ENCODE measurements around the gene DTL.

DNA sequence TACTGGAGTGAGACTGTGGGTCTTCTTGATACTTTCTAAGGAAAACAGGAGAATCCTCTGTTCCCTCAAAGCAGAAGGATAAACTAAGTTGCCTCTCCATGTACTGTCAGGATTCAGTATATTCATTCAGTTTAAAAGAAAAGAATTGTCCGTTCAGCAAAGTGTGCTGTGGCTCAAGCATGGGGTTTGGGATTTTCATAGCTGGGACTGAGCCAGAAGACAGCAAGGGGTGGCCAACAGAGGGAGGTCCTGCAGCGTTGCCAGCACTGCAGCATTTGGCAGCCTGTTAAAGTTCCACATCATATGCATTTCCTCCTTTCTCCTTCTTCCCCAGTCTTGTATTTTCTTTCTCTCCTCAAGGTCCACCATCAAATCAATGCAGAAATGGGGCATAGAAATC, 75.1 kb downstream of the DTL start:
- TF ChIP-seq POLR2AphosphoS5 (IDR thresholded peaks at IDR 0.05; ENCODE audit: low read depth, low read length) (no peak), POLR2A (IDR thresholded peaks at IDR 0.05; ENCODE audit: low read depth, low read length) (no peak)

All from GM12891 (cell line).